ENCODE measurements around the gene BRD4. TPM values are rescaled to one million over a fixed set of nuclear protein-coding genes. Genes with fewer than 3 reads are reported as not detected.

The BRD4 gene
- polyA plus RNA-seq, 1 donor from 2014 or later: 3.6 TPM

GRCh38 chr19:15284896-15285295 lies 47.4 kb downstream of the BRD4 start:
- H3F3A ChIP-seq (ENCODE audit: insufficient read depth, low read length, poor library complexity, severe bottlenecking): peaks cover 7% of the 10 kb centered on the region
- H3K79me2 ChIP-seq (replicated peaks; ENCODE audit: insufficient read depth, low read length): peaks cover 85% of the 10 kb centered on the region
- H3K4me3 ChIP-seq (ENCODE audit: low read length): no peak overlapping the region
- peaks cover 3% of the 10 kb centered on the region for H4K20me1 ChIP-seq (ENCODE audit: insufficient read depth)
- no peaks in the 10 kb centered on the region for H3K36me3 ChIP-seq (ENCODE audit: insufficient read depth, low read length)
- no peak overlapping the region for H3K27ac ChIP-seq (ENCODE audit: low read length)
- TF ChIP-seq RAD21 (conservative IDR thresholded peaks at IDR 0.05) (no peak), REST (IDR thresholded peaks at IDR 0.05; ENCODE audit: borderline replicate concordance) (no peak), MXI1 (conservative IDR thresholded peaks at IDR 0.05; ENCODE audit: poor library complexity, severe bottlenecking) (no peak), TAF1 (IDR thresholded peaks at IDR 0.05; ENCODE audit: low read depth) (no peak), SMC3 (conservative IDR thresholded peaks at IDR 0.05; ENCODE audit: poor library complexity) (no peak), EP300 (conservative IDR thresholded peaks at IDR 0.05; ENCODE audit: poor library complexity, severe bottlenecking) (no peak), CTCF (IDR thresholded peaks at IDR 0.05; ENCODE audit: poor library complexity, severe bottlenecking) (no peak), EZH2 (IDR thresholded peaks at IDR 0.05; ENCODE audit: borderline replicate concordance, insufficient read depth, low read length, poor library complexity, severe bottlenecking) (no peak), POLR2AphosphoS5 (IDR thresholded peaks at IDR 0.05) (no peak)
- H3K27me3 ChIP-seq (ENCODE audit: insufficient read depth, low read depth, low read length): no peaks in the 10 kb centered on the region
- no peak overlapping the region for H2AFZ ChIP-seq (ENCODE audit: low read depth, low read length)
- no peak overlapping the region for H3K4me2 ChIP-seq (ENCODE audit: low read length)
- H3K9me2 ChIP-seq (ENCODE audit: insufficient read depth, low read length): no peaks in the 10 kb centered on the region
- H3K9ac ChIP-seq (ENCODE audit: low read length): no peak overlapping the region
- no peaks in the 10 kb centered on the region for H3K9me3 ChIP-seq (ENCODE audit: low read length)

GRCh38 chr19:15284091-15284490 lies 48.2 kb downstream of the BRD4 start:
- Histone ChIP-seq H3F3A (ENCODE audit: insufficient read depth, low read length, poor library complexity, severe bottlenecking) (peaks cover 7% of the 10 kb centered on the region), H3K36me3 (ENCODE audit: insufficient read depth, low read length) (no peaks in the 10 kb centered on the region), H3K4me3 (ENCODE audit: low read length) (no peak overlapping the region), H3K9me2 (ENCODE audit: insufficient read depth, low read length) (no peaks in the 10 kb centered on the region), H3K27me3 (ENCODE audit: insufficient read depth, low read depth, low read length) (no peaks in the 10 kb centered on the region), H3K27ac (ENCODE audit: low read length) (no peak overlapping the region), H3K9me3 (ENCODE audit: low read length) (no peaks in the 10 kb centered on the region), H3K9ac (ENCODE audit: low read length) (no peak overlapping the region), H3K79me2 (replicated peaks; ENCODE audit: insufficient read depth, low read length) (peaks cover 85% of the 10 kb centered on the region), H4K20me1 (ENCODE audit: insufficient read depth) (peaks cover 3% of the 10 kb centered on the region), H3K4me2 (ENCODE audit: low read length) (no peak overlapping the region), H2AFZ (ENCODE audit: low read depth, low read length) (no peak overlapping the region)
- TF ChIP-seq CTCF (IDR thresholded peaks at IDR 0.05; ENCODE audit: poor library complexity, severe bottlenecking) (no peak), REST (IDR thresholded peaks at IDR 0.05; ENCODE audit: borderline replicate concordance) (no peak), EZH2 (IDR thresholded peaks at IDR 0.05; ENCODE audit: borderline replicate concordance, insufficient read depth, low read length, poor library complexity, severe bottlenecking) (no peak), POLR2AphosphoS5 (IDR thresholded peaks at IDR 0.05) (no peak), TAF1 (IDR thresholded peaks at IDR 0.05; ENCODE audit: low read depth) (no peak), MXI1 (conservative IDR thresholded peaks at IDR 0.05; ENCODE audit: poor library complexity, severe bottlenecking) (no peak), RAD21 (conservative IDR thresholded peaks at IDR 0.05) (no peak), SMC3 (conservative IDR thresholded peaks at IDR 0.05; ENCODE audit: poor library complexity) (no peak), EP300 (conservative IDR thresholded peaks at IDR 0.05; ENCODE audit: poor library complexity, severe bottlenecking) (no peak)

Measured in neural cell (in vitro differentiated cells).